Gastroesophageal sphincter (tissue), 3 donors: ENCODE data around the gene ZNF142.

ENCODE experiments used
- POLR2A ChIP-seq, 2 donors: fragments of 450-650 bp; IDR thresholded peaks; one replicate each; pipeline ENCODE4 v1.6.1; 2017; ENCODE audit warnings: antibody characterized with exemption in 2 of 2, mild to moderate bottlenecking in 2 of 2, moderate library complexity in 1 of 2
- POLR2AphosphoS5 ChIP-seq: sonication (generic); formaldehyde crosslinking; IDR thresholded peaks from one replicate; pipeline ENCODE4 v1.6.1; 2017; ENCODE audit warnings: antibody characterized with exemption
- TF ChIP-seq, protein P1 (sequence below), 4 experiments: fragments of 200-600 bp in 2 of 4; fragments of 450-650 bp in 2 of 4; sonication (generic) in 1 of 4; IDR thresholded peaks; one replicate each; pipeline ENCODE4 v1.5.1; 2017 to 2019; ENCODE audit warnings: antibody characterized with exemption in 4 of 4, mild to moderate bottlenecking in 2 of 4, moderate library complexity in 2 of 4

GRCh38 chr2:218698885-218699284, 39.5 kb upstream of the ZNF142 start:
- TF ChIP-seq, protein P1, sequence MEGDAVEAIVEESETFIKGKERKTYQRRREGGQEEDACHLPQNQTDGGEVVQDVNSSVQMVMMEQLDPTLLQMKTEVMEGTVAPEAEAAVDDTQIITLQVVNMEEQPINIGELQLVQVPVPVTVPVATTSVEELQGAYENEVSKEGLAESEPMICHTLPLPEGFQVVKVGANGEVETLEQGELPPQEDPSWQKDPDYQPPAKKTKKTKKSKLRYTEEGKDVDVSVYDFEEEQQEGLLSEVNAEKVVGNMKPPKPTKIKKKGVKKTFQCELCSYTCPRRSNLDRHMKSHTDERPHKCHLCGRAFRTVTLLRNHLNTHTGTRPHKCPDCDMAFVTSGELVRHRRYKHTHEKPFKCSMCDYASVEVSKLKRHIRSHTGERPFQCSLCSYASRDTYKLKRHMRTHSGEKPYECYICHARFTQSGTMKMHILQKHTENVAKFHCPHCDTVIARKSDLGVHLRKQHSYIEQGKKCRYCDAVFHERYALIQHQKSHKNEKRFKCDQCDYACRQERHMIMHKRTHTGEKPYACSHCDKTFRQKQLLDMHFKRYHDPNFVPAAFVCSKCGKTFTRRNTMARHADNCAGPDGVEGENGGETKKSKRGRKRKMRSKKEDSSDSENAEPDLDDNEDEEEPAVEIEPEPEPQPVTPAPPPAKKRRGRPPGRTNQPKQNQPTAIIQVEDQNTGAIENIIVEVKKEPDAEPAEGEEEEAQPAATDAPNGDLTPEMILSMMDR (IDR thresholded peaks at IDR 0.05): no peak
- TF ChIP-seq POLR2A (IDR thresholded peaks at IDR 0.05) (no peak), POLR2AphosphoS5 (no peak)
